A549 (cell line): ENCODE data around the gene EXOC7.
"Not testable (repeated sequence)": the region's sequence is repeated elsewhere in the genome, so short reads cannot be mapped to it uniquely, and the experiment has no call there.

Experiments used
- CEBPB ChIP-seq, 2 experiments: fragments of >200 bp in 1 of 2; sonication (Bioruptor Twin) in 1 of 2; formaldehyde crosslinking in 1 of 2; IDR thresholded peaks; 2 replicates each; pipeline ENCODE4 v1.6.1; 2012 to 2016
- EP300 ChIP-seq, 2 experiments: fragments of >200 bp; sonication (Bioruptor Twin); formaldehyde crosslinking; IDR thresholded peaks; 2 replicates in 1 of 2; 3 replicates in 1 of 2; pipeline ENCODE4 v1.6.1; 2016 to 2017
- FOXS1 ChIP-seq: fragments of 250-450 bp; sonication (Bioruptor Pico); IDR thresholded peaks from 2 replicates; pipeline ENCODE4 v1.5.0; 2020; ENCODE audit warnings: mild to moderate bottlenecking, moderate library complexity
- MAZ ChIP-seq: fragments of 150-350 bp; IDR thresholded peaks from 2 replicates; pipeline ENCODE4 v1.6.1; 2014; ENCODE audit warnings: antibody characterized with exemption, low read depth, low read length, borderline replicate concordance
- NR3C1 ChIP-seq: fragments of >200 bp; sonication (Bioruptor Twin); formaldehyde crosslinking; IDR thresholded peaks from 3 replicates; pipeline ENCODE4 v1.6.1; 2017
- SMC3 ChIP-seq: fragments of >200 bp; sonication (Bioruptor Twin); formaldehyde crosslinking; IDR thresholded peaks from 3 replicates; pipeline ENCODE4 v1.6.1; 2018; ENCODE audit warnings: inconsistent platforms
- TF ChIP-seq, protein P1 (sequence below): fragments of 450-650 bp; IDR thresholded peaks from 2 replicates; pipeline ENCODE4 v1.6.1; 2014; ENCODE audit warnings: antibody characterized with exemption
- TF ChIP-seq, protein P2 (sequence below): fragments of >200 bp; sonication (Bioruptor Twin); formaldehyde crosslinking; IDR thresholded peaks from 3 replicates; pipeline ENCODE4 v1.5.1; 2016

DNA sequence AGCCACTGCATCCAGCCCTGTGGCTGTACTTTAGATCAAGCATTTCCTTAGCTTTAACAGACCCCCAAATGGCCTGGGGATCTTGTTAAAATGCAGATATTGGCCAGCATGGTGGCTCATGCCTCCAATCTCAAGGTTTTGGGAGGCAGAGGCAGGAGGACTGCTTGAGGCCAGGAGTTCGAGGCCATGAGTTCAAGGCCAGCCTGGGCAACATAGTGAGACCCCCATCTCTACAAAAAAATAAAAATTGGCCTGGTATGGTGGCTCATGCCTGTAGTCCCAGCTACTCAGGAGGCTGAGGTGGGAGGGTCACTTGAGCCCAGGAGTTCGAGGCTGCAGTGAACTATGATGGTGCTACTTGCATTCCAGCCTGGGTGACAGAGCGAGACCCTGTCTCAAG is 60.7 kb downstream of the EXOC7 start:
- TF ChIP-seq NR3C1; CEBPB (IDR thresholded peaks at IDR 0.05); EP300 (IDR thresholded peaks at IDR 0.05); SMC3; FOXS1 (CRISPR knock-in tag); MAZ: not testable (repeated sequence)
- TF ChIP-seq, protein P1, sequence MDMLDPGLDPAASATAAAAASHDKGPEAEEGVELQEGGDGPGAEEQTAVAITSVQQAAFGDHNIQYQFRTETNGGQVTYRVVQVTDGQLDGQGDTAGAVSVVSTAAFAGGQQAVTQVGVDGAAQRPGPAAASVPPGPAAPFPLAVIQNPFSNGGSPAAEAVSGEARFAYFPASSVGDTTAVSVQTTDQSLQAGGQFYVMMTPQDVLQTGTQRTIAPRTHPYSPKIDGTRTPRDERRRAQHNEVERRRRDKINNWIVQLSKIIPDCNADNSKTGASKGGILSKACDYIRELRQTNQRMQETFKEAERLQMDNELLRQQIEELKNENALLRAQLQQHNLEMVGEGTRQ = not testable (repeated sequence)
- TF ChIP-seq, protein P2, sequence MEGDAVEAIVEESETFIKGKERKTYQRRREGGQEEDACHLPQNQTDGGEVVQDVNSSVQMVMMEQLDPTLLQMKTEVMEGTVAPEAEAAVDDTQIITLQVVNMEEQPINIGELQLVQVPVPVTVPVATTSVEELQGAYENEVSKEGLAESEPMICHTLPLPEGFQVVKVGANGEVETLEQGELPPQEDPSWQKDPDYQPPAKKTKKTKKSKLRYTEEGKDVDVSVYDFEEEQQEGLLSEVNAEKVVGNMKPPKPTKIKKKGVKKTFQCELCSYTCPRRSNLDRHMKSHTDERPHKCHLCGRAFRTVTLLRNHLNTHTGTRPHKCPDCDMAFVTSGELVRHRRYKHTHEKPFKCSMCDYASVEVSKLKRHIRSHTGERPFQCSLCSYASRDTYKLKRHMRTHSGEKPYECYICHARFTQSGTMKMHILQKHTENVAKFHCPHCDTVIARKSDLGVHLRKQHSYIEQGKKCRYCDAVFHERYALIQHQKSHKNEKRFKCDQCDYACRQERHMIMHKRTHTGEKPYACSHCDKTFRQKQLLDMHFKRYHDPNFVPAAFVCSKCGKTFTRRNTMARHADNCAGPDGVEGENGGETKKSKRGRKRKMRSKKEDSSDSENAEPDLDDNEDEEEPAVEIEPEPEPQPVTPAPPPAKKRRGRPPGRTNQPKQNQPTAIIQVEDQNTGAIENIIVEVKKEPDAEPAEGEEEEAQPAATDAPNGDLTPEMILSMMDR = not testable (repeated sequence)
